ENCODE measurements around the gene RPS6KA5.

Gene RPS6KA5

GRCh38 chr14:91004987-91005386 is 55.5 kb downstream of the RPS6KA5 start:
- Histone ChIP-seq H3K4me2 (ENCODE audit: low read depth, low read length) (no peak overlapping the region), H4K20me1 (ENCODE audit: insufficient read depth, low read length) (no peaks in the 10 kb centered on the region), H3K27me3 (replicated peaks; ENCODE audit: insufficient read depth, low read length) (no peaks in the 10 kb centered on the region), H3K4me1 (ENCODE audit: low read length) (no peaks in the 10 kb centered on the region), H2AFZ (ENCODE audit: low read length) (no peak overlapping the region), H3K27ac (ENCODE audit: low read length) (no peak overlapping the region), H3K79me2 (ENCODE audit: low read length) (no peaks in the 10 kb centered on the region), H3K36me3 (replicated peaks; ENCODE audit: insufficient read depth, low read length) (no peaks in the 10 kb centered on the region), H3K4me3 (ENCODE audit: low read length) (no peak overlapping the region), H3K9me2 (replicated peaks; ENCODE audit: insufficient read depth, low read length) (no peaks in the 10 kb centered on the region), H3K9ac (ENCODE audit: low read length) (no peak overlapping the region), H3F3A (ENCODE audit: insufficient read depth, low read length) (no peaks in the 10 kb centered on the region), H3K9me3 (replicated peaks; ENCODE audit: insufficient read depth, low read length) (no peaks in the 10 kb centered on the region)
- DNase-seq, result no peak
- TF ChIP-seq EZH2phosphoT487 (IDR thresholded peaks at IDR 0.05; ENCODE audit: low read length), result no peak
- no peak for TF ChIP-seq EZH2 (optimal IDR thresholded peaks at IDR 0.05; ENCODE audit: low read depth, low read length)
- no peak for TF ChIP-seq CTCF (IDR thresholded peaks at IDR 0.05; ENCODE audit: low read length)

- DNase-seq, result no peak
- Histone ChIP-seq H3K36me3 (replicated peaks; ENCODE audit: insufficient read depth, low read length) (no peaks in the 10 kb centered on the region), H3F3A (ENCODE audit: insufficient read depth, low read length) (no peaks in the 10 kb centered on the region), H3K4me2 (ENCODE audit: low read depth, low read length) (no peak overlapping the region), H3K9ac (ENCODE audit: low read length) (no peak overlapping the region), H2AFZ (ENCODE audit: low read length) (no peak overlapping the region), H4K20me1 (ENCODE audit: insufficient read depth, low read length) (no peaks in the 10 kb centered on the region), H3K79me2 (ENCODE audit: low read length) (no peaks in the 10 kb centered on the region), H3K27me3 (replicated peaks; ENCODE audit: insufficient read depth, low read length) (no peaks in the 10 kb centered on the region), H3K9me2 (replicated peaks; ENCODE audit: insufficient read depth, low read length) (no peaks in the 10 kb centered on the region), H3K9me3 (replicated peaks; ENCODE audit: insufficient read depth, low read length) (no peaks in the 10 kb centered on the region), H3K4me3 (ENCODE audit: low read length) (no peak overlapping the region), H3K4me1 (ENCODE audit: low read length) (no peaks in the 10 kb centered on the region), H3K27ac (ENCODE audit: low read length) (no peak overlapping the region)
- TF ChIP-seq EZH2 (optimal IDR thresholded peaks at IDR 0.05; ENCODE audit: low read depth, low read length), result no peak
- TF ChIP-seq EZH2phosphoT487 (IDR thresholded peaks at IDR 0.05; ENCODE audit: low read length), result no peak
- TF ChIP-seq CTCF (IDR thresholded peaks at IDR 0.05; ENCODE audit: low read length), result no peak
These were observed 61.1 kb downstream of the RPS6KA5 start for GRCh38 chr14:90999299-90999698.

- H3K4me2 ChIP-seq (ENCODE audit: low read depth, low read length), result no peak overlapping the region
These were observed 63.5 kb downstream of the RPS6KA5 start for GRCh38 chr14:90996967-90997366.

More at GRCh38 chr14:90996967-90997366, 63.5 kb downstream of the RPS6KA5 start:
- H3F3A ChIP-seq (ENCODE audit: insufficient read depth, low read length), result no peaks in the 10 kb centered on the region
- H3K79me2 ChIP-seq (ENCODE audit: low read length), result no peaks in the 10 kb centered on the region
- TF ChIP-seq EZH2phosphoT487 (IDR thresholded peaks at IDR 0.05; ENCODE audit: low read length), result no peak
- TF ChIP-seq CTCF (IDR thresholded peaks at IDR 0.05; ENCODE audit: low read length), result no peak
- no peak for TF ChIP-seq EZH2 (optimal IDR thresholded peaks at IDR 0.05; ENCODE audit: low read depth, low read length)
- H3K9me2 ChIP-seq (replicated peaks; ENCODE audit: insufficient read depth, low read length), result no peaks in the 10 kb centered on the region
- no peaks in the 10 kb centered on the region for H3K4me1 ChIP-seq (ENCODE audit: low read length)
- H3K36me3 ChIP-seq (replicated peaks; ENCODE audit: insufficient read depth, low read length), result no peaks in the 10 kb centered on the region
- no peak overlapping the region for H3K9ac ChIP-seq (ENCODE audit: low read length)
- H3K4me3 ChIP-seq (ENCODE audit: low read length), result no peak overlapping the region
- H4K20me1 ChIP-seq (ENCODE audit: insufficient read depth, low read length), result no peaks in the 10 kb centered on the region
- H3K27ac ChIP-seq (ENCODE audit: low read length), result no peak overlapping the region
- H3K27me3 ChIP-seq (replicated peaks; ENCODE audit: insufficient read depth, low read length), result no peaks in the 10 kb centered on the region
- no peak for DNase-seq
- no peak overlapping the region for H2AFZ ChIP-seq (ENCODE audit: low read length)
- no peaks in the 10 kb centered on the region for H3K9me3 ChIP-seq (replicated peaks; ENCODE audit: insufficient read depth, low read length)
